22Rv1 (cell line): Measurements from ENCODE around the gene FGD2.

Experiments used
- H3K27ac ChIP-seq: fragments of 450-650 bp; 2 replicates; pipeline ENCODE4 v1.5.1; 2017
- CTCF ChIP-seq: fragments of 450-650 bp; IDR thresholded peaks from 2 replicates; pipeline ENCODE4 v1.5.1; 2017; ENCODE audit warnings: mild to moderate bottlenecking
- ZFX ChIP-seq: fragments of 450-650 bp; IDR thresholded peaks from 2 replicates; pipeline ENCODE4 v1.6.1; 2017; ENCODE audit warnings: antibody characterized with exemption, borderline replicate concordance

Gene FGD2

GRCh38 chr6:37048851-37049757 is 43.6 kb downstream of the FGD2 start:
- no peak for TF ChIP-seq CTCF
- TF ChIP-seq ZFX = no peak
- H3K27ac ChIP-seq = no peak overlapping the region

GRCh38 chr6:37049758-37050044 is 44.2 kb downstream of the FGD2 start:
- H3K27ac ChIP-seq = no peak overlapping the region
- TF ChIP-seq ZFX (no peak), CTCF (no peak)

- no peak overlapping the region for H3K27ac ChIP-seq
- no peak for TF ChIP-seq CTCF
- no peak for TF ChIP-seq ZFX
These were observed 44.8 kb downstream of the FGD2 start for GRCh38 chr6:37050045-37050853.

GRCh38 chr6:37050854-37051137 is 45.3 kb downstream of the FGD2 start:
- TF ChIP-seq CTCF (no peak), ZFX (no peak)
- H3K27ac ChIP-seq = no peak overlapping the region

- TF ChIP-seq CTCF (peak; percentile 92), ZFX (no peak)
- no peak overlapping the region for H3K27ac ChIP-seq
These were observed 45.9 kb downstream of the FGD2 start for GRCh38 chr6:37051138-37052026.

- TF ChIP-seq CTCF = no peak
- no peak for TF ChIP-seq ZFX
- no peak overlapping the region for H3K27ac ChIP-seq
These were observed 46.7 kb downstream of the FGD2 start for GRCh38 chr6:37052027-37052628.
